Kidney (tissue), 14 donors: ENCODE data around the gene USF2. TPM values are rescaled to one million over a fixed set of nuclear protein-coding genes. Genes with fewer than 3 reads are reported as not detected.

Experiments
- DNase-seq, 5 donors: peaks; one replicate each; pipeline ENCODE4 v3.0.0-alpha.2; 2013 to 2020
- FAIRE-seq: peaks from 2 replicates; lab custom pipeline; 2012; peaks lifted over from hg19 to GRCh38; lab: Jason Lieb, UNC
- H3K27ac ChIP-seq, 2 donors: one replicate each; pipeline ENCODE4 v1.7.0; 2013; ENCODE audit warnings: low read depth in 2 of 2, low read length in 2 of 2, inconsistent platforms in 1 of 2
- H3K27me3 ChIP-seq: one replicate; pipeline ENCODE4 v1.7.1; 2013; ENCODE audit warnings: low read length, inconsistent platforms; ENCODE audit not compliant: control insufficient read depth, insufficient read depth
- H3K36me3 ChIP-seq, 3 donors: one replicate each; pipeline versions ENCODE4 v1.7.0 to v1.7.1; 2013; ENCODE audit warnings: low read length in 3 of 3, control low read depth in 1 of 3, inconsistent platforms in 1 of 3; ENCODE audit not compliant: insufficient read depth in 3 of 3, control insufficient read depth in 2 of 3
- H3K4me1 ChIP-seq, 3 donors: one replicate each; pipeline versions ENCODE4 v1.7.0 to v1.7.1; 2013; ENCODE audit warnings: low read length in 3 of 3, inconsistent platforms in 1 of 3, low read depth in 1 of 3; ENCODE audit not compliant: control insufficient read depth in 2 of 3, insufficient read depth in 2 of 3
- H3K4me3 ChIP-seq, 3 donors: one replicate each; pipeline versions ENCODE4 v1.7.0 to v1.8.1; 2013; ENCODE audit warnings: low read length in 3 of 3, control low read depth in 1 of 3, inconsistent platforms in 1 of 3
- H3K9ac ChIP-seq, 3 donors: one replicate each; pipeline versions ENCODE4 v1.7.0 to v1.7.1; 2013; ENCODE audit warnings: low read length in 3 of 3, control low read depth in 1 of 3, inconsistent platforms in 1 of 3
- H3K9me3 ChIP-seq, 3 donors: one replicate each; pipeline versions ENCODE4 v1.7.0 to v1.7.1; 2013; ENCODE audit warnings: low read length in 3 of 3, control low read depth in 1 of 3, inconsistent platforms in 1 of 3; ENCODE audit not compliant: control insufficient read depth in 2 of 3, insufficient read depth in 1 of 3
- CTCF ChIP-seq: IDR thresholded peaks from 3 replicates; pipeline ENCODE4 v1.5.1; 2012; ENCODE audit warnings: mild to moderate bottlenecking, moderate library complexity, borderline replicate concordance; ENCODE audit not compliant: insufficient read depth; ENCODE audit errors: extremely low read depth
- intact Hi-C: fragments of 100-400 bp; cut with DNase I; formaldehyde crosslinking; loops from one replicate; pipeline ENCODE4 v1.11.1; 2022
- polyA plus RNA-seq: library from polyadenylated mRNA; stranded (reverse); fragments of 350-450 nt; fragmentation: Illumina TruSeq; extraction: RNeasy Lipid Tissue Mini Kit (QIAGEN cat#74804); gene quantifications from one replicate; pipeline ENCODE4 v1.2.3, GENCODE V29; 2014; ENCODE audit warnings: low read depth, low replicate concordance; ENCODE audit not compliant: insufficient read depth
- total RNA-seq: library from RNA; stranded (reverse); fragmentation: NEBNext Ultra II Directional; extraction: Animal tissue kit (Norgen Biotek cat#: 25700); gene quantifications from one replicate; pipeline ENCODE4 v1.2.1, GENCODE V29; 2021
- donor health status: control.
- donor health status: control.
- donor health status: control.
- donor health status: control.
- donor health status: control.
- donor health status: DM: yes; HTN: yes; CAD: no.
- donor health status: Normal renal cell carcinoma (clear cell type).

Gene USF2
- total and polyA plus RNA-seq, 2 donors from 2014 or later, result 82.8 to 118 TPM

- no peaks in the 10 kb centered on the region for H3K27me3 ChIP-seq
- H3K9me3 ChIP-seq, result no peaks in the 10 kb centered on the region
- no peak for FAIRE-seq
- H3K27ac ChIP-seq, result no peak overlapping the region
- intact Hi-C loops, result no loop called here
- DNase-seq, result no peak
- H3K4me3 ChIP-seq, result no peak overlapping the region
- no peak for TF ChIP-seq CTCF
- no peaks in the 10 kb centered on the region for H3K4me1 ChIP-seq
- H3K36me3 ChIP-seq, result no peaks in the 10 kb centered on the region
- H3K9ac ChIP-seq, result no peak overlapping the region
Observed at GRCh38 chr19:35329323-35329722, 60.6 kb downstream of the USF2 start.

Other genes with a start within 250 kb of the USF2 start
- gene SCN1B, start 238.5 kb upstream of the USF2 start, total RNA-seq, result 24.1 TPM
- 9.6 TPM for gene SCN1B, start 238.5 kb upstream of the USF2 start, polyA plus RNA-seq
- 134 TPM for gene HPN, start 227.2 kb upstream of the USF2 start, total RNA-seq
- gene HPN, start 227.2 kb upstream of the USF2 start, polyA plus RNA-seq, result 331 TPM
- 33.7 TPM for gene FXYD3, start 153.1 kb upstream of the USF2 start, total RNA-seq
- gene FXYD3, start 153.1 kb upstream of the USF2 start, polyA plus RNA-seq, result 26.4 TPM
- 7.5 TPM for gene LGI4, start 133.9 kb upstream of the USF2 start, total RNA-seq
- 5.1 TPM for gene LGI4, start 133.9 kb upstream of the USF2 start, polyA plus RNA-seq
- 31.8 TPM for gene FXYD1, start 130.1 kb upstream of the USF2 start, total RNA-seq
- 39.0 TPM for gene FXYD1, start 130.1 kb upstream of the USF2 start, polyA plus RNA-seq
- gene FXYD7, start 125.7 kb upstream of the USF2 start, total RNA-seq, result 0.94 TPM
- not detected for gene FXYD7, start 125.7 kb upstream of the USF2 start, polyA plus RNA-seq
- gene FXYD5, start 114.2 kb upstream of the USF2 start, total RNA-seq, result 84.5 TPM
- 41.9 TPM for gene FXYD5, start 114.2 kb upstream of the USF2 start, polyA plus RNA-seq
- gene FAM187B, start 40.2 kb upstream of the USF2 start, total RNA-seq, result not detected
- gene FAM187B, start 40.2 kb upstream of the USF2 start, polyA plus RNA-seq, result not detected
- gene LSR, start 20.0 kb upstream of the USF2 start, total RNA-seq, result 87.2 TPM
- gene LSR, start 20.0 kb upstream of the USF2 start, polyA plus RNA-seq, result 37.9 TPM
- gene HAMP, start 13.6 kb downstream of the USF2 start, total RNA-seq, result 1.3 TPM
- 1.1 TPM for gene HAMP, start 13.6 kb downstream of the USF2 start, polyA plus RNA-seq
- 1.1 TPM for gene MAG, start 23.2 kb downstream of the USF2 start, total RNA-seq
- gene MAG, start 23.2 kb downstream of the USF2 start, polyA plus RNA-seq, result 0.41 TPM
- gene CD22, start 60.2 kb downstream of the USF2 start, total RNA-seq, result 15.4 TPM
- gene CD22, start 60.2 kb downstream of the USF2 start, polyA plus RNA-seq, result 0.82 TPM
- gene FFAR1, start 78.9 kb downstream of the USF2 start, total RNA-seq, result not detected
- not detected for gene FFAR1, start 78.9 kb downstream of the USF2 start, polyA plus RNA-seq
- gene FFAR3, start 89.5 kb downstream of the USF2 start, total RNA-seq, result not detected
- gene FFAR3, start 89.5 kb downstream of the USF2 start, polyA plus RNA-seq, result not detected
- not detected for gene GPR42, start 102.1 kb downstream of the USF2 start, total RNA-seq
- gene GPR42, start 102.1 kb downstream of the USF2 start, polyA plus RNA-seq, result not detected
- 0.22 TPM for gene FFAR2, start 179.3 kb downstream of the USF2 start, total RNA-seq
- not detected for gene FFAR2, start 179.3 kb downstream of the USF2 start, polyA plus RNA-seq
- gene KRTDAP, start 221.5 kb downstream of the USF2 start, total RNA-seq, result not detected
- gene KRTDAP, start 221.5 kb downstream of the USF2 start, polyA plus RNA-seq, result not detected
- 150 TPM for gene DMKN, start 244.7 kb downstream of the USF2 start, total RNA-seq
- gene DMKN, start 244.7 kb downstream of the USF2 start, polyA plus RNA-seq, result 137 TPM